ENCODE measurements around the gene SLC41A2. TPM values are rescaled to one million over a fixed set of nuclear protein-coding genes. Genes with fewer than 3 reads are reported as not detected.
A peak's percentile ranks its signal among the peaks of the same experiment; 100 is the strongest.

The SLC41A2 gene
- total RNA-seq (10 to 100 TPM in 1 of 5 experiments, 1 to 10 TPM in 4; 2.0 to 12.7 (median 2.6) TPM), polyA plus RNA-seq (under 1 TPM; 0.08 to 0.12 TPM), total RNA-seq (2.2 reads per million, percentile 10 among the genes with 10 or more reads in this experiment)

DNA sequence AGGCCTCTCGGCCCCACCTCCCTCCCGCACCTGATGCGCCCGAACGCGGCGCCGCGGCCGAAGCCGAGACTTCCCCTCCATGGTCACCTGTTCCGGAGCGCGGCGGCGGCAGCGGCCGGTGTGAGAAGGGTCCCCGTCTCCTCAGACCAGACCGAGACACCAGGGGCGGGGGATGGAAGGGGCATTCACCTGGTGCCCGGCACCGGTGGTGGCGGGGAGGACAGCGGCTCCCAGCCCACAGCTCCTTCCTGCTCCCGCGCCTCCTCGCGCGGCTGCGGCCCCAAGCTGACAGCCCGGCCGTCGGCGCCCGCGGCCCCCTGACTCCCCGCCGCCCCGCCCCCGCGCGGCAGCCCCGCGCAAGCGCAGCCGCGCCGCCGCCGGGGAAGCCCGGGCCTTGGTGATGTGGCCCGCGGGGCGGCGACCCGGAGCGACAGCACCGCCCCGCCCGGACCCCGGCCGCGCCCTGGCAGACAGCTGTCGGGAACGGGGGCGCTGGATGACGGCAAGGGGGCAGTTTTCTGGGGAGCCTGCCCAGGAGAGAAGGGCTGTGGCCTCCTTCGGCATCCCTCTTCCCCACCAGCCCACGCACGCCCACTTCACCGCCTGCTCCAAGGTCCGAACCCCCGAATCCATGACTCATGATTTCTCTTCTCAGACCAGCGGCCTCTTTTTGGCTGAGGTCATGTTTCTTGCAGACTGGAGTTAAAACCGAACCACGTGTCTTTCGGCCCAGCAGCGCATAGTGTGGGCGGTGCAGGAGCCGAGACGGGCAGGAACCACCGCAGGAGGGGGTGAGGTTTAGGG lies at the start of gene SLC41A2:
Gene SLC41A2 (minus strand): TSS at position 290 of the 804 bp plus-strand sequence. CDS start 29,763 bp downstream, outside the sequence.
- Histone ChIP-seq H3K4me1 (ENCODE audit: control insufficient read depth in 2 of 2, insufficient read depth in 2 of 2, low read length in 2 of 2) (peaks cover 6 to 9% of the 10 kb centered on the region in 2 donors), H3K9me3 (ENCODE audit: control insufficient read depth in 2 of 3, low read length in 3 of 3) (no peaks in the 10 kb centered on the region), H3K27ac (ENCODE audit: low read depth, low read length) (peak within 1 kb of the TSS; percentile 59), H3K4me3 (ENCODE audit: low read length) (peak within 1 kb of the TSS; percentile 77), H3K27me3 (ENCODE audit: control insufficient read depth in 2 of 2, insufficient read depth in 2 of 2, low read length in 2 of 2) (peaks cover 0 to 3% of the 10 kb centered on the region in 2 donors), H3K36me3 (ENCODE audit: control insufficient read depth in 2 of 3, insufficient read depth in 3 of 3, low read length in 3 of 3) (no peaks in the 10 kb centered on the region)
- peak within 1 kb of the TSS; percentile 65 to 93 (median 89) for H3K27ac Mint-ChIP-seq
- no peaks in the 10 kb centered on the region for H3K36me3 Mint-ChIP-seq
- peak within 1 kb of the TSS; percentile 91 to 98 (median 96) for H3K4me3 Mint-ChIP-seq
- peaks cover 8 to 29% (median 26%) of the 10 kb centered on the region in 7 donors for H3K4me1 Mint-ChIP-seq
- intact Hi-C loops (cut with micrococcal nuclease), result loop anchor here (1.0 to 5.0 kb wide), 19 partner anchors 28 to 741 kb away; partner anchors contain the start of genes APPL2 (in 2 of the 2), NOPCHAP1 (in 2 of the 2), TXNRD1 (in 2 of the 2) and CHST11 (in 1 of the 2)
- CTCF ChIA-PET, result interaction anchor here (0.6 to 1.7 kb wide), 4 partner anchors 10 to 576 kb away, joined by 3 to 5 read pairs (median 4); no protein-coding TSS in a partner anchor
- POLR2A ChIA-PET, result no interaction called here
- peaks cover 5 to 48% (median 7%) of the 10 kb centered on the region in 5 donors for H3K27me3 Mint-ChIP-seq
- H3K9me3 Mint-ChIP-seq, result no peaks in the 10 kb centered on the region
- DNase-seq (peak; percentile 55 to 87 (median 74)), ATAC-seq (peak; percentile 93)

- peaks cover 46 to 90% (median 81%) of the 10 kb centered on the region in 5 donors for H3K36me3 Mint-ChIP-seq
- H3K36me3 ChIP-seq (ENCODE audit: control insufficient read depth in 2 of 3, insufficient read depth in 3 of 3, low read length in 3 of 3), result peaks cover 5 to 60% (median 5%) of the 10 kb centered on the region in 3 experiments
Observed at GRCh38 chr12:105001476-105001875, 43.4 kb upstream of the SLC41A2 start.

GRCh38 chr12:104999347-104999685 lies 41.2 kb upstream of the SLC41A2 start:
- DNase-seq (no peak), ATAC-seq (no peak)
- H3K4me1 ChIP-seq (ENCODE audit: control insufficient read depth in 2 of 2, insufficient read depth in 2 of 2, low read length in 2 of 2), result no peaks in the 10 kb centered on the region
- intact Hi-C loops (cut with micrococcal nuclease), result no loop called here
- Mint-ChIP-seq H3K4me1 (peaks cover 0 to 12% (median 2%) of the 10 kb centered on the region in 7 donors), H3K27me3 (no peaks in the 10 kb centered on the region), H3K4me3 (no peak overlapping the region), H3K27ac (no peak overlapping the region), H3K36me3 (peaks cover 34 to 92% (median 75%) of the 10 kb centered on the region in 5 donors), H3K9me3 (peaks cover 0 to 18% (median 2%) of the 10 kb centered on the region in 11 donors)
- ChIA-PET CTCF (no interaction called here), POLR2A (no interaction called here)
- no peaks in the 10 kb centered on the region for H3K9me3 ChIP-seq (ENCODE audit: control insufficient read depth in 2 of 3, low read length in 3 of 3)
- no peak overlapping the region for H3K27ac ChIP-seq (ENCODE audit: low read depth, low read length)
- H3K4me3 ChIP-seq (ENCODE audit: low read length), result no peak overlapping the region
- H3K36me3 ChIP-seq (ENCODE audit: control insufficient read depth in 2 of 3, insufficient read depth in 3 of 3, low read length in 3 of 3), result peaks cover 5 to 72% (median 5%) of the 10 kb centered on the region in 3 experiments
- no peaks in the 10 kb centered on the region for H3K27me3 ChIP-seq (ENCODE audit: control insufficient read depth in 2 of 2, insufficient read depth in 2 of 2, low read length in 2 of 2)

More at GRCh38 chr12:105001476-105001875, 43.4 kb upstream of the SLC41A2 start:
- Mint-ChIP-seq H3K9me3 (peaks cover 0 to 21% (median 2%) of the 10 kb centered on the region in 11 donors), H3K4me3 (no peak overlapping the region), H3K27ac (no peak overlapping the region), H3K4me1 (peaks cover 0 to 14% (median 4%) of the 10 kb centered on the region in 7 donors), H3K27me3 (no peaks in the 10 kb centered on the region)
- intact Hi-C loops (cut with micrococcal nuclease), result no loop called here
- Histone ChIP-seq H3K9me3 (ENCODE audit: control insufficient read depth in 2 of 3, low read length in 3 of 3) (no peaks in the 10 kb centered on the region), H3K27ac (ENCODE audit: low read depth, low read length) (no peak overlapping the region), H3K4me3 (ENCODE audit: low read length) (no peak overlapping the region), H3K27me3 (ENCODE audit: control insufficient read depth in 2 of 2, insufficient read depth in 2 of 2, low read length in 2 of 2) (no peaks in the 10 kb centered on the region), H3K4me1 (ENCODE audit: control insufficient read depth in 2 of 2, insufficient read depth in 2 of 2, low read length in 2 of 2) (no peaks in the 10 kb centered on the region)
- CTCF ChIA-PET, result no interaction called here
- DNase-seq (no peak), ATAC-seq (no peak)
- POLR2A ChIA-PET, result no interaction called here

GRCh38 chr12:104998423-104999346 lies 40.6 kb upstream of the SLC41A2 start:
- Histone ChIP-seq H3K4me3 (ENCODE audit: low read length) (no peak overlapping the region), H3K27me3 (ENCODE audit: control insufficient read depth in 2 of 2, insufficient read depth in 2 of 2, low read length in 2 of 2) (no peaks in the 10 kb centered on the region), H3K27ac (ENCODE audit: low read depth, low read length) (no peak overlapping the region), H3K4me1 (ENCODE audit: control insufficient read depth in 2 of 2, insufficient read depth in 2 of 2, low read length in 2 of 2) (no peaks in the 10 kb centered on the region), H3K9me3 (ENCODE audit: control insufficient read depth in 2 of 3, low read length in 3 of 3) (no peaks in the 10 kb centered on the region), H3K36me3 (ENCODE audit: control insufficient read depth in 2 of 3, insufficient read depth in 3 of 3, low read length in 3 of 3) (peaks cover 5 to 71% (median 5%) of the 10 kb centered on the region in 3 experiments)
- H3K4me3 Mint-ChIP-seq, result no peak overlapping the region
- no peaks in the 10 kb centered on the region for H3K27me3 Mint-ChIP-seq
- DNase-seq (no peak), ATAC-seq (no peak)
- ChIA-PET CTCF (no interaction called here), POLR2A (no interaction called here)
- H3K36me3 Mint-ChIP-seq, result peaks cover 34 to 90% (median 72%) of the 10 kb centered on the region in 5 donors
- H3K9me3 Mint-ChIP-seq, result peaks cover 0 to 18% (median 2%) of the 10 kb centered on the region in 11 donors
- H3K4me1 Mint-ChIP-seq, result peaks cover 0 to 12% (median 2%) of the 10 kb centered on the region in 7 donors
- intact Hi-C loops (cut with micrococcal nuclease), result no loop called here
- H3K27ac Mint-ChIP-seq, result peak overlapping the region in 1 of 9 donors; percentile 19

DNA sequence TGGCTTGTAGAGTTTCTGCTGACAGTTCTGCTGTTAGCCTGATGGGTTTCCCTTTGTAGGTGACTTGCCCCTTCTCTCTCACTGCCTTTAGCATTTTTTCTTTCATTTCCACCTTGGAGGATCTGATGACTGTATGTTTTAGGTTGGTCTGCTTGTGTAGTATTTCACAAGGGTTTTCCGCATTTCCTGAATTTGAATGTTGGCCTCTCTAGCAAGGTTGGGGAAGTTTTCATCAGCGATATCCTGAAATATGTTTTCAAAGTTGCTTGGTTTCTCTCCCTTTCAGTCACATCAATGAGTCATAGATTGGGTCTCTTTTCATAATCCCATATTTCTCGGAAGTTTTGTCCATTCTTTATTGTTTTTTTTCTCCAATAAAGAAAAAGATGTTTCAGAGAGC lies 39.5 kb upstream of the SLC41A2 start:
- CTCF ChIA-PET, result no interaction called here

GRCh38 chr12:104994336-104994735 lies 36.2 kb upstream of the SLC41A2 start:
- ChIA-PET POLR2A (no interaction called here), CTCF (no interaction called here)
- intact Hi-C loops (cut with micrococcal nuclease), result no loop called here
- H3K9me3 Mint-ChIP-seq, result peaks cover 0 to 6% (median 0%) of the 10 kb centered on the region in 11 donors
- Histone ChIP-seq H3K36me3 (ENCODE audit: control insufficient read depth in 2 of 3, insufficient read depth in 3 of 3, low read length in 3 of 3) (peaks cover 0 to 62% (median 0%) of the 10 kb centered on the region in 3 experiments), H3K4me1 (ENCODE audit: control insufficient read depth in 2 of 2, insufficient read depth in 2 of 2, low read length in 2 of 2) (no peaks in the 10 kb centered on the region), H3K27me3 (ENCODE audit: control insufficient read depth in 2 of 2, insufficient read depth in 2 of 2, low read length in 2 of 2) (no peaks in the 10 kb centered on the region), H3K4me3 (ENCODE audit: low read length) (no peak overlapping the region), H3K9me3 (ENCODE audit: control insufficient read depth in 2 of 3, low read length in 3 of 3) (no peaks in the 10 kb centered on the region), H3K27ac (ENCODE audit: low read depth, low read length) (no peak overlapping the region)
- DNase-seq (no peak), ATAC-seq (no peak)
- H3K4me3 Mint-ChIP-seq, result no peak overlapping the region
- peaks cover 6 to 15% (median 8%) of the 10 kb centered on the region in 7 donors for H3K4me1 Mint-ChIP-seq
- no peaks in the 10 kb centered on the region for H3K27me3 Mint-ChIP-seq
- peaks cover 21 to 91% (median 64%) of the 10 kb centered on the region in 5 donors for H3K36me3 Mint-ChIP-seq
- H3K27ac Mint-ChIP-seq, result no peak overlapping the region

More for the DNA sequence above, 39.5 kb upstream of the SLC41A2 start:
- POLR2A ChIA-PET, result no interaction called here
- intact Hi-C loops (cut with micrococcal nuclease), result no loop called here
- peaks cover 0 to 15% (median 2%) of the 10 kb centered on the region in 11 donors for H3K9me3 Mint-ChIP-seq
- H3K9me3 ChIP-seq (ENCODE audit: control insufficient read depth in 2 of 3, low read length in 3 of 3), result no peaks in the 10 kb centered on the region
- H3K36me3 Mint-ChIP-seq, result peaks cover 35 to 92% (median 71%) of the 10 kb centered on the region in 5 donors
- H3K36me3 ChIP-seq (ENCODE audit: control insufficient read depth in 2 of 3, insufficient read depth in 3 of 3, low read length in 3 of 3), result peaks cover 5 to 74% (median 5%) of the 10 kb centered on the region in 3 experiments
- no peak overlapping the region for H3K4me3 Mint-ChIP-seq
- peaks cover 0 to 12% (median 2%) of the 10 kb centered on the region in 7 donors for H3K4me1 Mint-ChIP-seq
- H3K4me3 ChIP-seq (ENCODE audit: low read length), result no peak overlapping the region
- H3K4me1 ChIP-seq (ENCODE audit: control insufficient read depth in 2 of 2, insufficient read depth in 2 of 2, low read length in 2 of 2), result no peaks in the 10 kb centered on the region
- ATAC-seq (no peak), DNase-seq (no peak)
- no peak overlapping the region for H3K27ac ChIP-seq (ENCODE audit: low read depth, low read length)
- H3K27me3 Mint-ChIP-seq, result no peaks in the 10 kb centered on the region
- H3K27ac Mint-ChIP-seq, result no peak overlapping the region
- H3K27me3 ChIP-seq (ENCODE audit: control insufficient read depth in 2 of 2, insufficient read depth in 2 of 2, low read length in 2 of 2), result no peaks in the 10 kb centered on the region

Measured in naive thymus-derived CD4-positive, alpha-beta T cell (primary cell).